Calu3 (cell line): ENCODE measurements around the gene NR1D2. TPM values are rescaled to one million over a fixed set of nuclear protein-coding genes. Genes with fewer than 3 reads are reported as not detected.

Experiments used
- BruUV-seq: library from RNA; stranded (reverse); fragments of 400-500 nt; replicated peaks from 2 replicates; lab custom pipeline; 2021; lab: Mats Ljungman, UMichigan
- CTCF ChIA-PET: fragments of 300-600 bp; sonication (Branson Sonifier 250); formaldehyde crosslinking; loops from one replicate; lab custom pipeline; 2022; ENCODE audit warnings: antibody characterized with exemption; lab: Charles Lee
- DNase-seq: peaks from one replicate; pipeline ENCODE4 v3.0.0; 2022
- H3K27ac Mint-ChIP-seq: one replicate; pipeline ENCODE4 v1.8.0; 2022; ENCODE audit warnings: mixed read lengths; ENCODE audit not compliant: unreplicated experiment
- H3K27me3 Mint-ChIP-seq: one replicate; pipeline ENCODE4 v1.8.0; 2022; ENCODE audit warnings: mixed read lengths; ENCODE audit not compliant: unreplicated experiment
- H3K36me3 Mint-ChIP-seq: one replicate; pipeline ENCODE4 v1.8.0; 2022; ENCODE audit warnings: mild to moderate bottlenecking, moderate library complexity, mixed read lengths; ENCODE audit not compliant: insufficient read depth, unreplicated experiment
- H3K4me1 Mint-ChIP-seq: one replicate; pipeline ENCODE4 v1.8.0; 2022; ENCODE audit warnings: mild to moderate bottlenecking, low read depth, mixed read lengths; ENCODE audit not compliant: unreplicated experiment
- H3K4me3 Mint-ChIP-seq: one replicate; pipeline ENCODE4 v1.8.0; 2022; ENCODE audit warnings: mild to moderate bottlenecking, low read depth, moderate library complexity, mixed read lengths; ENCODE audit not compliant: unreplicated experiment
- H3K9me3 Mint-ChIP-seq: one replicate; pipeline ENCODE4 v1.8.0; 2022; ENCODE audit warnings: low read depth, mixed read lengths; ENCODE audit not compliant: unreplicated experiment
- CTCF ChIP-seq: fragments of 200-600 bp; IDR thresholded peaks from one replicate; pipeline ENCODE4 v1.8.0; 2022; ENCODE audit warnings: antibody characterized with exemption; ENCODE audit not compliant: unreplicated experiment
- intact Hi-C: fragments of 100-400 bp; cut with micrococcal nuclease; formaldehyde crosslinking; loops from one replicate; pipeline ENCODE4 v1.10.0; 2022; ENCODE audit not compliant: unreplicated experiment
- total RNA-seq: library from RNA; stranded (reverse); gene quantifications from 2 replicates; pipeline ENCODE4 v1.2.3, GENCODE V29; 2022

NR1D2 gene
- total RNA-seq, 1 experiment from 2014 or later: 18.9 TPM

GRCh38 chr3:23956701-23957100 is 11.6 kb downstream of the NR1D2 start:
- H3K4me1 Mint-ChIP-seq: peaks cover 18% of the 10 kb centered on the region
- peaks cover 18% of the 10 kb centered on the region for H3K36me3 Mint-ChIP-seq
- TF ChIP-seq CTCF: no peak
- H3K27me3 Mint-ChIP-seq: no peaks in the 10 kb centered on the region
- no peak for DNase-seq
- intact Hi-C loops: no loop called here
- no peak overlapping the region for H3K4me3 Mint-ChIP-seq
- no peaks in the 10 kb centered on the region for H3K9me3 Mint-ChIP-seq
- CTCF ChIA-PET: no interaction called here
- no peak overlapping the region for H3K27ac Mint-ChIP-seq
- no TSS peak for BruUV-seq

- intact Hi-C loops: loop anchor here (1.0 kb wide), 1 partner anchor 12 kb away; no protein-coding TSS in a partner anchor
- TSS peak; percentile 31 for BruUV-seq
- CTCF ChIA-PET: interaction anchor here (0.7 kb wide), 1 partner anchor 322 kb away, joined by 7 read pairs; no protein-coding TSS in a partner anchor
- Mint-ChIP-seq H3K4me3 (peak overlapping the region; percentile 35), H3K27me3 (no peaks in the 10 kb centered on the region), H3K4me1 (peaks cover 12% of the 10 kb centered on the region), H3K27ac (peak overlapping the region; percentile 91), H3K9me3 (no peaks in the 10 kb centered on the region), H3K36me3 (peaks cover 27% of the 10 kb centered on the region)
- TF ChIP-seq CTCF: no peak
- peak; percentile 34 for DNase-seq
These were observed 14.2 kb downstream of the NR1D2 start for GRCh38 chr3:23959135-23959900.

GRCh38 chr3:23960649-23961048 is 15.6 kb downstream of the NR1D2 start:
- Mint-ChIP-seq H3K9me3 (no peaks in the 10 kb centered on the region), H3K4me1 (peaks cover 12% of the 10 kb centered on the region), H3K27ac (no peak overlapping the region), H3K4me3 (no peak overlapping the region), H3K36me3 (peaks cover 25% of the 10 kb centered on the region), H3K27me3 (no peaks in the 10 kb centered on the region)
- intact Hi-C loops: no loop called here
- BruUV-seq: no TSS peak
- TF ChIP-seq CTCF: no peak
- CTCF ChIA-PET: interaction anchor here (0.6 to 1.1 kb wide), 3 partner anchors 38 to 710 kb away, joined by 3 to 6 read pairs (median 3); no protein-coding TSS in a partner anchor
- no peak for DNase-seq

GRCh38 chr3:23961066-23961465 is 16.0 kb downstream of the NR1D2 start:
- H3K27ac Mint-ChIP-seq: no peak overlapping the region
- no peaks in the 10 kb centered on the region for H3K9me3 Mint-ChIP-seq
- BruUV-seq: no TSS peak
- no peak for DNase-seq
- peaks cover 12% of the 10 kb centered on the region for H3K4me1 Mint-ChIP-seq
- H3K27me3 Mint-ChIP-seq: no peaks in the 10 kb centered on the region
- TF ChIP-seq CTCF: no peak
- H3K4me3 Mint-ChIP-seq: no peak overlapping the region
- intact Hi-C loops: no loop called here
- CTCF ChIA-PET: interaction anchor here (0.5 to 0.7 kb wide), 3 partner anchors 39 to 709 kb away, joined by 3 to 5 read pairs (median 3); no protein-coding TSS in a partner anchor
- peaks cover 26% of the 10 kb centered on the region for H3K36me3 Mint-ChIP-seq
